ENCODE results near the gene KCTD2. TPM values are rescaled to one million over a fixed set of nuclear protein-coding genes. Genes with fewer than 3 reads are reported as not detected.
"Not testable (repeated sequence)": the region's sequence is repeated elsewhere in the genome, so short reads cannot be mapped to it uniquely, and the experiment has no call there.

KCTD2 gene
- polyA plus RNA-seq, 2 of the 4 experiments (the other 2 are of a cell fraction), result 18.8 to 31.3 TPM

DNA sequence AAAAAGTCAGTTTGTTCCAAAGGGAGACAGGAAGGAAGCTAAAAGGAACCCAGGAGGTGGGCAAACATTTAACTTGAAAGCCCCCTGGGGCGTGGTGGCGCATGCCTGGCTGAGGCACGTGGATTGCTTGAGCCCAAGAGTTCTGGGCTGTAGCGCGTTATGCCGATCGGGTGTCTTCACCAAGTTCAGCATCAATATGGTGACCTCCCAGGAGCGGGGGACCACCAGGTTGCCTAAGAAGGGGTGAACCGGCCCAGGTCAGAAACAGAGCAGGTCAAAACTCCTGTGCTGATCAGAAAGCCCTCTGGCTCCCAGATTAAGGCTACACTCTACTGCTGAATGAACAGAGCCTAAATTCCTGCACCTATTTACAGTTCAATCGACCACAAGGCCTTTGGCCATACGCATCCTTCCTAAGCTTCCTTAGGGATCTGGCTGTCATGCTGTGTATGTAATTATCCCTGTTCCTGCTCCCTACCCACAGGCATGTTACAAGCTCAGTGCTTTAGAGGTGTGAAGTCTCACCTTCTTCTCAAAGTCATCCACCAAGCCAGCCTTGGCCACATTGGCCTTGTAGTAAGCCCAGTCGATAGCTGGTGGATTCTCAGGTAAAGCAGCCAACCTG is 5.3 kb upstream of the KCTD2 start:
- H3K27ac ChIP-seq, result no peak overlapping the region
- no peak overlapping the region for H3K4me2 ChIP-seq
- TF ChIP-seq, protein P1, sequence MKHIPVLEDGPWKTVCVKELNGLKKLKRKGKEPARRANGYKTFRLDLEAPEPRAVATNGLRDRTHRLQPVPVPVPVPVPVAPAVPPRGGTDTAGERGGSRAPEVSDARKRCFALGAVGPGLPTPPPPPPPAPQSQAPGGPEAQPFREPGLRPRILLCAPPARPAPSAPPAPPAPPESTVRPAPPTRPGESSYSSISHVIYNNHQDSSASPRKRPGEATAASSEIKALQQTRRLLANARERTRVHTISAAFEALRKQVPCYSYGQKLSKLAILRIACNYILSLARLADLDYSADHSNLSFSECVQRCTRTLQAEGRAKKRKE (CRISPR knock-in tag; IDR thresholded peaks at IDR 0.05; ENCODE audit: low read depth), result no peak
- TF ChIP-seq RNF2 (IDR thresholded peaks at IDR 0.05; ENCODE audit: borderline replicate concordance, low read depth), result no peak
- TF ChIP-seq ZC3H11A (IDR thresholded peaks at IDR 0.05), result no peak
- TF ChIP-seq SREBF2 (IDR thresholded peaks at IDR 0.05), result no peak
- TF ChIP-seq ESRRA (IDR thresholded peaks at IDR 0.05; ENCODE audit: borderline replicate concordance, low read length), result no peak
- TF ChIP-seq NR3C1 (IDR thresholded peaks at IDR 0.05), result no peak
- TF ChIP-seq HOXB13 (CRISPR knock-in tag; IDR thresholded peaks at IDR 0.05; ENCODE audit: low read depth), result no peak
- TF ChIP-seq, protein P2, sequence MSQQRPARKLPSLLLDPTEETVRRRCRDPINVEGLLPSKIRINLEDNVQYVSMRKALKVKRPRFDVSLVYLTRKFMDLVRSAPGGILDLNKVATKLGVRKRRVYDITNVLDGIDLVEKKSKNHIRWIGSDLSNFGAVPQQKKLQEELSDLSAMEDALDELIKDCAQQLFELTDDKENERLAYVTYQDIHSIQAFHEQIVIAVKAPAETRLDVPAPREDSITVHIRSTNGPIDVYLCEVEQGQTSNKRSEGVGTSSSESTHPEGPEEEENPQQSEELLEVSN (IDR thresholded peaks at IDR 0.05; ENCODE audit: borderline replicate concordance, low read depth), result no peak
- no peak for TF ChIP-seq BHLHE40 (IDR thresholded peaks at IDR 0.05; ENCODE audit: low read depth, low read length)
- TF ChIP-seq, protein P3, sequence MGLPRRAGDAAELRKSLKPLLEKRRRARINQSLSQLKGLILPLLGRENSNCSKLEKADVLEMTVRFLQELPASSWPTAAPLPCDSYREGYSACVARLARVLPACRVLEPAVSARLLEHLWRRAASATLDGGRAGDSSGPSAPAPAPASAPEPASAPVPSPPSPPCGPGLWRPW (IDR thresholded peaks at IDR 0.05), result no peak
- TF ChIP-seq ZFP36 (IDR thresholded peaks at IDR 0.05; ENCODE audit: borderline replicate concordance, partially characterized antibody), result no peak
- TF ChIP-seq GATA3 (IDR thresholded peaks at IDR 0.05; ENCODE audit: borderline replicate concordance), result no peak
- no peak for TF ChIP-seq ZSCAN20 (CRISPR knock-in tag; IDR thresholded peaks at IDR 0.05)
- no peak for TF ChIP-seq KDM5A (IDR thresholded peaks at IDR 0.05)
- TF ChIP-seq, protein P4, sequence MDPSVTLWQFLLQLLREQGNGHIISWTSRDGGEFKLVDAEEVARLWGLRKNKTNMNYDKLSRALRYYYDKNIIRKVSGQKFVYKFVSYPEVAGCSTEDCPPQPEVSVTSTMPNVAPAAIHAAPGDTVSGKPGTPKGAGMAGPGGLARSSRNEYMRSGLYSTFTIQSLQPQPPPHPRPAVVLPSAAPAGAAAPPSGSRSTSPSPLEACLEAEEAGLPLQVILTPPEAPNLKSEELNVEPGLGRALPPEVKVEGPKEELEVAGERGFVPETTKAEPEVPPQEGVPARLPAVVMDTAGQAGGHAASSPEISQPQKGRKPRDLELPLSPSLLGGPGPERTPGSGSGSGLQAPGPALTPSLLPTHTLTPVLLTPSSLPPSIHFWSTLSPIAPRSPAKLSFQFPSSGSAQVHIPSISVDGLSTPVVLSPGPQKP (IDR thresholded peaks at IDR 0.05; ENCODE audit: low read depth, low read length), result no peak
- TF ChIP-seq ZNF302 (CRISPR knock-in tag; IDR thresholded peaks at IDR 0.05), result no peak
- TF ChIP-seq, protein P5, sequence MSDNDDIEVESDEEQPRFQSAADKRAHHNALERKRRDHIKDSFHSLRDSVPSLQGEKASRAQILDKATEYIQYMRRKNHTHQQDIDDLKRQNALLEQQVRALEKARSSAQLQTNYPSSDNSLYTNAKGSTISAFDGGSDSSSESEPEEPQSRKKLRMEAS (IDR thresholded peaks at IDR 0.05), result no peak
- no peak for TF ChIP-seq RCOR1 (IDR thresholded peaks at IDR 0.05; ENCODE audit: low read depth, low read length)
- TF ChIP-seq JUN (IDR thresholded peaks at IDR 0.05), result no peak
- no peak for TF ChIP-seq FOSB (CRISPR knock-in tag; IDR thresholded peaks at IDR 0.05)
- H3K4me1 ChIP-seq, result peaks cover 13% of the 10 kb centered on the region
- FAIRE-seq (no peak), DNase-seq (ENCODE audit: low read depth in 1 of 2, low spot score in 1 of 2) (no peak), ATAC-seq (no peak)
- POLR2A ChIA-PET, result no interaction called here
- CTCF ChIA-PET, result interaction anchor here (0.6 to 5.4 kb wide), 15 partner anchors 7 to 160 kb away, joined by 3 to 21 read pairs (median 6); partner anchors contain the start of genes MRPL58 and NT5C
- H3K9me3 ChIP-seq, result no peaks in the 10 kb centered on the region
- H3K4me3 ChIP-seq, result no peak overlapping the region
- WGBS (ENCODE audit: missing lambda C conversion rate), result 91% methylated on average over 11 of the region's 12 CpGs

DNA sequence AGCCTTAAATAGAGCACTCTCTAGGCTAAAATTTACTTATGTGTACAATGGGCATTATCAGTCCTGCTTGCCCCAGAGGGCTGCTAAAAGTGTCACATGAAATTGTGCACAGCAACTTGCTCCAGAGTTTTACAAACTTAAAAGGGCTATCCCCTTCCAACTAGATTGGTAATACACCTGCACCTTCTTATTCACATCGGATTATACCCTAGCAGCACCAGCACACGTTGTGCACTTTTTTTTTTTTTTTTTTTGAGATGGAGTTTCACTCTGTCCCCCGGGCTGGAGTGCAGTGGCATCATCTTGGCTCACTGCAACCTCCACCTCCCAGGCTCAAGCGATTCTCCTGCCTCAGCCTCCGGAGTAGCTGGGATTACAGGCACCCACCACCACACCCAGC is 3.2 kb upstream of the KCTD2 start:
- not testable (repeated sequence) for H3K9me3 ChIP-seq; FAIRE-seq; DNase-seq (ENCODE audit: low read depth in 1 of 2, low spot score in 1 of 2); H3K4me3 ChIP-seq; ATAC-seq; H3K4me2 ChIP-seq; H3K27ac ChIP-seq
- H3K4me1 ChIP-seq, result peaks cover 15% of the 10 kb centered on the region
- ChIA-PET POLR2A (interaction anchor here (0.7 kb wide), 1 partner anchor 664 kb away, joined by 4 read pairs; no protein-coding TSS in a partner anchor), CTCF (interaction anchor here (0.7 to 5.4 kb wide), 6 partner anchors 9 to 70 kb away, joined by 3 to 21 read pairs (median 6); no protein-coding TSS in a partner anchor)
- 71% methylated on average over 5 of the region's 5 CpGs for WGBS (ENCODE audit: missing lambda C conversion rate)

DNA sequence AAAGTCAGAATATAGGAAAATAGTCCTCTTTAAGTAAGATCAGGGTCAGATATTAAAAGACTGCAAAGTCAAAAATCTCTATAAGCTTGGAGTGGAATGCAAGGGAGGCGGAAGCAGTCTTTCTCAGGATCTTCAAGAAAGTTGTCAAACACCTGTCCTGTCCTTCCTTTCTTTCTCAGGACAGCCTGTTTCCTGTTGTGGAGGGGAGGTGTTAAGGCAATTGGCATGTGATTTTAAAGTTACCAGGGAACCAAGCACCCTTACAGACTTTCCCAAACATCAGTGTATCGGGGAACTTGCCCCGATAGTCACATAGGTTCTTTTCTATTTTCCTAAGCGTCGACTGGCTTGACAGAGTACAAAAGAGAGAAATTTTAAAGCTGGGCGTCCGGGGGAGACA is 2.3 kb upstream of the KCTD2 start:
- no peak for ATAC-seq
- CTCF ChIA-PET, result interaction anchor here (1.0 kb wide), 1 partner anchor 87 kb away, joined by 3 read pairs; no protein-coding TSS in a partner anchor
- TF ChIP-seq CEBPB (IDR thresholded peaks at IDR 0.05), result no peak

More for the DNA sequence above, 2.3 kb upstream of the KCTD2 start:
- FAIRE-seq (no peak), DNase-seq (ENCODE audit: low read depth in 1 of 2, low spot score in 1 of 2) (no peak)
- no peak overlapping the region for H3K4me3 ChIP-seq
- H3K4me1 ChIP-seq, result peaks cover 16% of the 10 kb centered on the region
- H3K27ac ChIP-seq, result no peak overlapping the region
- POLR2A ChIA-PET, result no interaction called here
- no peak overlapping the region for H3K4me2 ChIP-seq
- no peaks in the 10 kb centered on the region for H3K9me3 ChIP-seq
- WGBS (ENCODE audit: missing lambda C conversion rate), result 96% methylated on average over 7 of the region's 7 CpGs
